Muscle layer of colon (tissue), 2 donors: ENCODE results near the gene ADGRB2.

ENCODE experiments used
- H3K27ac ChIP-seq: one replicate; pipeline ENCODE4 v1.7.0; 2013; ENCODE audit warnings: low read depth, mild to moderate bottlenecking, low read length, moderate library complexity
- H3K27me3 ChIP-seq, 2 donors: one replicate each; pipeline ENCODE4 v1.7.0; 2013; ENCODE audit warnings: low read length in 2 of 2, mild to moderate bottlenecking in 2 of 2; ENCODE audit not compliant: insufficient read depth in 2 of 2, control insufficient read depth in 1 of 2
- H3K36me3 ChIP-seq: one replicate; pipeline ENCODE4 v1.7.0; 2013; ENCODE audit warnings: mild to moderate bottlenecking, low read length; ENCODE audit not compliant: insufficient read depth
- H3K4me1 ChIP-seq: one replicate; pipeline ENCODE4 v1.7.0; 2013; ENCODE audit warnings: mild to moderate bottlenecking, low read length; ENCODE audit not compliant: insufficient read depth
- H3K4me3 ChIP-seq, 2 donors: one replicate each; pipeline ENCODE4 v1.7.0; 2013; ENCODE audit warnings: low read length in 2 of 2, low read depth in 1 of 2, mild to moderate bottlenecking in 1 of 2, moderate library complexity in 1 of 2
- H3K9ac ChIP-seq: one replicate; pipeline ENCODE4 v1.7.0; 2013; ENCODE audit warnings: low read length
- H3K9me3 ChIP-seq: one replicate; pipeline ENCODE4 v1.7.0; 2013; ENCODE audit warnings: mild to moderate bottlenecking, low read length
- donor health status: abdominal sarcoma.
- donor health status: Adenocarcinoma of cecum.

The ADGRB2 gene

DNA sequence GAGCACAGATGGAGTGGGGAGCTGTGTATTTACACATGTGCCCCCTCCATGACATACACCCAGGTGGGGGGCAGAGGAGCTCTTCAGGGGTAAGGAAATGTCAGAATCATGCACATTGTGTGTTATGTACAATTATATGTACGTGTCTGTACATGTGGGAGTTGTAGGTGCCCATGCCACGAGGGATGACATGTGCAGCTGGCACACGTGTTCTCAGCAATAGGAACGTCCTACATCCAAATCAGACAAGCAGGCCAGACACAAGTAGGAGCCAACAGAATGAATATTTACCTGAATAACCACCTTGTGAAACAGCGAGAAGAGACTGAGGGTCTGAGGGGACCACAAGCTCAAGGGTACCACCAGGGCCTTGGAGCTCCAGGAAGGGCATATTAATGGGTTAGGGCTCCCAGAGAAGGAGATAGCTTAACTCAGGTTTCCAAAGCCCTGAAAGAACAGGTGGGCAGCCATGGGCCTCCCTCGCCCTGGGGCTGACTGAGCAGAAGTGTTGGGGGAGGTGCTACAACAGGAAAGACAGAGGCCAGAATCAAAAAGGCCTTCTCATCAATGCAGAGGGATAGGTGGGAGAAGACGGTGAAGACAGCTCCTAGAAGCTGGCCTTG, 63.6 kb downstream of the ADGRB2 start:
- Histone ChIP-seq H3K36me3 (peaks cover 36% of the 10 kb centered on the region), H3K4me1 (peaks cover 72% of the 10 kb centered on the region), H3K9me3 (no peaks in the 10 kb centered on the region), H3K27me3 (no peaks in the 10 kb centered on the region), H3K4me3 (peak overlapping the region in 1 of 2 donors; percentile 25), H3K27ac (peak overlapping the region; percentile 64), H3K9ac (peak overlapping the region; percentile 28)

DNA sequence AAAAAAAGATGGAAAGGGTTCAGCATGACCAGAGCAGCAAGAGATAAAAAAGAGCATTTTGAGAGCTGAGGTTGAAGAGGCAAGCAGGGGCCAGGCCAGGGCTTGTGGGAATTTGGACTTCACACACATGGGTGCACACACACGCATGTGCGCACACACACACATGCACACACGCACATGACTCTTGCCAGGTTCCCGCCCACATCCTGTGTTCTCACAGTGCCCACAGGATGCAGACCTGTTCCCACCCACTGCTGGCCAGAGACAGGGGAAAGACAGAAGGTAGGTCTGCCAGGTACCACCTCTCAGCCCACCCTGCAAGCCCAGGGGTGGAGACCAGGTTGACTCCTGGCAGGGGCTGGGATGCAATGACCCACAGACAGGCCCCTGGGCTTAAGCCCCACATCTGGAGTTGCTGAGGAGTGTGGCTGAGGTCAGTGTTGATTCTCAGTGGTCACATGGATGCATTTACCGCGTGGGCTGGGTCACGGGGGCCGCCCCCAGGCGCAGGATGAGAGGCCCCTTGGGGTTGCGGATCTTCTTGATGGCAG, 64.7 kb downstream of the ADGRB2 start:
- peak overlapping the region; percentile 64 for H3K27ac ChIP-seq

DNA sequence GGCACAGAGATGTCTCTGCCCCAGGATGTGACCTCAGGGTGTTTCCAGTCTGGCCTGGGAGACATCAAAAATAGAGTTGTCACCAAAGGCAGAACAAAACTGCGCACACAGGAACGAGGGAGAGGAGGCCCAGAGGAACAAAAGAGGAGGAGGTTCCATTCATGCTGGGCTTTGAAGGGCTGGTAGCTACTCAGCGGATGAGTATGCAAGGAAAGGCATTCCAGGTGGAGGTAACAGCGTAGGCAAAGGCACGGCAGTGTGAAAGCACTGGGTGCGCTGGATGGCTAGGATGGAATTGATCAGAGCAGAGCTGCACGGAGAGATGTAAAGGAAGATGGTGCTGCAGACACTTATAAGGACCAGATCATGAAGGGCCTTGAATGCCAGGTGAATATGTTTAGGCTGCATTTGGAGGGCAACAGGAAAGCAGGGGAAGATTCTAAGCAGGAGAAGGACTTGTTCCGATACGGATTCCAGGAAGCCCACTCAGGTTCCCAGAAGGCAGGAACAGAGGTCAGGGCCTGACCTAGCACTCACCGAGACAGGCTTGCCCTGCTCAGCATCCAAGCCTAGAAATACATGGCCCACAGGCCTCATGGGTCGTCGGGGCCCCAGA, 66.7 kb downstream of the ADGRB2 start:
- Histone ChIP-seq H3K27ac (no peak overlapping the region), H3K4me1 (peaks cover 53% of the 10 kb centered on the region), H3K9me3 (no peaks in the 10 kb centered on the region), H3K9ac (no peak overlapping the region), H3K36me3 (peaks cover 56% of the 10 kb centered on the region), H3K27me3 (no peaks in the 10 kb centered on the region), H3K4me3 (no peak overlapping the region)

More for the DNA sequence above, 64.7 kb downstream of the ADGRB2 start:
- Histone ChIP-seq H3K9ac (no peak overlapping the region), H3K4me1 (peaks cover 64% of the 10 kb centered on the region), H3K9me3 (no peaks in the 10 kb centered on the region), H3K36me3 (peaks cover 40% of the 10 kb centered on the region), H3K4me3 (no peak overlapping the region), H3K27me3 (no peaks in the 10 kb centered on the region)

DNA sequence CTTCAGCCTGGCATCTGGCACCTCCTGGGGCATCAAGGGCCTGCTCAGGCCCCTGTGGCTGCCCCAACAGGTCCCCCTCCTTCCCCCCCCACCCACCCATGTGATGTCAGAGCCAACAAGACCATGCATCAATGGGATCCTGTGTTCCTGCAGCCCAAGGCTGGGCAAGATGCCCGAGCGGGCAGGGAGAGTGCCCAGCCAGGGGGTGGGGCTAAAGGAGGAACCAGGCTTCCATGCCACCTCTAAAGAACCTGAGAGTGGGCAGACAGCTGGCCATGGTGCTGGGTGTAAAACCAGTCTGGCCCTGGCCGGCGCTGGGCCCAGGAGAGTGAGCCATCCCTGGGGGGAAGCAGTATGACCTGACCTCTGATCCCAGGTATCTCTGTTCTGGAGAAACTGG, 67.9 kb downstream of the ADGRB2 start:
- Histone ChIP-seq H3K4me1 (peaks cover 41% of the 10 kb centered on the region), H3K36me3 (peaks cover 62% of the 10 kb centered on the region), H3K27me3 (no peaks in the 10 kb centered on the region), H3K9ac (no peak overlapping the region), H3K27ac (peak overlapping the region; percentile 48), H3K9me3 (no peaks in the 10 kb centered on the region), H3K4me3 (no peak overlapping the region)

DNA sequence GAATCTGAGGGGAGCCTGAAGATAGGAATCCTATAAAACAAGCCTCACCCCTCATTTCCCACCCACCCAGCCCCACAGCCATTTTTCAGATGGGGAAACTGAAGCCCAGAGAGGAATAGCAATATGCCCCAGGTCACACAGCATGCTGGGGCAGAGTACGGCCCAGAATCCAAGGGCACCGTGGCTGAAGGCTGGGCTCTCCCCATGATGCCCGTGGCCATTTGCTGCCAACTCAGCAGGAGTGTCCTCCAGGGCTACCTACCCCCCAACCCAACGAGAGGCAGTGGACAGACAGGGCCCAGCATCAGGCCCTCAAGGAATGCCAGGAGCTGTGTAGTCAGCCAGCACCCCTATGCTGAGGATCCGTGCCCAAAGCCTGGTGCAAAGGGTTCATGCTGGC, 68.8 kb downstream of the ADGRB2 start:
- no peak overlapping the region for H3K27ac ChIP-seq
- no peak overlapping the region for H3K9ac ChIP-seq
- H3K27me3 ChIP-seq: no peaks in the 10 kb centered on the region
- H3K4me3 ChIP-seq: no peak overlapping the region
- H3K36me3 ChIP-seq: peaks cover 71% of the 10 kb centered on the region
- peaks cover 32% of the 10 kb centered on the region for H3K4me1 ChIP-seq
- no peaks in the 10 kb centered on the region for H3K9me3 ChIP-seq

DNA sequence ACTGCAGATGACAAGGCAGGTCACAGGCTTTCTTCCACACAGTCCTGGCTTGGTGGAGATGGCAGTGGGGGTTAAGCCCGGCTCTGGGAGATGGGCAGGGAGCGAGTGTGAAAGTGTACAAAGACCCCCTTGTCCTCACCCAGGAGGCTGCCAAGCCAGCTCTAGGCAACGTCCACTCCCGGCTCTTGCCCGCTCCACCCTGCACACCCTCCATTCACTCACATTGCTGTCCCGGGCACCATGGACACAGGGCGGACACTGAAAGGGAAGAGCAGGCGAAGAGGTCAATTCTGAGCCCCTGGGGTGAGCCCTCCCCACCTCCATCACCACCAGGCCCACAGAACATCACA, 69.2 kb downstream of the ADGRB2 start:
- Histone ChIP-seq H3K4me3 (no peak overlapping the region), H3K4me1 (peaks cover 28% of the 10 kb centered on the region)

DNA sequence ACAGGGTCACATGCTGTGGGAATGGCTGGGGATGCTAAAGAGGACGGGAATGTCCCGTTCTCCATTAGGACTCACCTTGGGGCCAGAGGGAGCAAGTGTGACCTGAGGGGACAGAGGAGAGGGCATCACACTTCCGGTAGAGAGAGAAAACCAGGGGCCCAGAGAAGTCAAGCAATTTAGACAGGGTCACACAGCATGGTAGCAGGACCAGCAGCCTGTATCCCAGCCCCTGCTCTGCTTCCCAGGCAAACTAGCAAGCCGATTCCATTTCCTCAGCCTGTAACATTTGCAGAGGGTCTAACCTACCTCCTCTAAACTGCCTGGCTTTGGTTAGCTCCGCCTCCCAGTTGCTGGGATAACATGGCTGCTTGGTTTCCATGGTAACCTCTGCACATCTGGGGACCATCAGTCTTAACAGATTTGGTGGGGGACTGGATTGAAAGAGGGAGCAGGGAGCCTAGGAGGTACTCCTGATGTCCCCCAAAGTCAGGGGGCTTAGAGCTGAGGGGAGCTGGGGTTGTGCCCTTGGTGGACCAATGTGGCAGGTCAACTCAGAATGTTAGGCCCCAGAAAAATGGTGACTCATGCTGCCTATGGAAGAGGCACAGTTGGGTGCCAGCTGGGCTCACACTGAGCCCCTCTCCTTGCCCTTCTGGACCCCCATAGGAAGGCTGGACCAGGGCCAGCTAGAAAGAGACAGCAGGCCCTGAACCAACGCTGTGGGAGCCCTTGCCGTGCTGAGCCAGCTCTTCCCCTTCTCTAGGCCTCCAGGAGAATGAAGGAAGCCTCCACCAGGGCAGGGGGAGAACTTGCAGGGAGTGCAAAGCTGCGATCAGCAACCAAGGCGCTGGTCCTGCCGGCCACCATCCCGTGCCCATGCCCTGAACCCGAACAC, 69.8 kb downstream of the ADGRB2 start:
- no peak overlapping the region for H3K27ac ChIP-seq
- peaks cover 71% of the 10 kb centered on the region for H3K36me3 ChIP-seq
- H3K4me1 ChIP-seq: peaks cover 21% of the 10 kb centered on the region
- no peaks in the 10 kb centered on the region for H3K9me3 ChIP-seq
- no peak overlapping the region for H3K9ac ChIP-seq
- H3K27me3 ChIP-seq: no peaks in the 10 kb centered on the region
- H3K4me3 ChIP-seq: no peak overlapping the region

More for the DNA sequence above, 69.2 kb downstream of the ADGRB2 start:
- H3K36me3 ChIP-seq: peaks cover 74% of the 10 kb centered on the region
- H3K9me3 ChIP-seq: no peaks in the 10 kb centered on the region
- H3K27ac ChIP-seq: no peak overlapping the region
- H3K27me3 ChIP-seq: no peaks in the 10 kb centered on the region
- no peak overlapping the region for H3K9ac ChIP-seq

DNA sequence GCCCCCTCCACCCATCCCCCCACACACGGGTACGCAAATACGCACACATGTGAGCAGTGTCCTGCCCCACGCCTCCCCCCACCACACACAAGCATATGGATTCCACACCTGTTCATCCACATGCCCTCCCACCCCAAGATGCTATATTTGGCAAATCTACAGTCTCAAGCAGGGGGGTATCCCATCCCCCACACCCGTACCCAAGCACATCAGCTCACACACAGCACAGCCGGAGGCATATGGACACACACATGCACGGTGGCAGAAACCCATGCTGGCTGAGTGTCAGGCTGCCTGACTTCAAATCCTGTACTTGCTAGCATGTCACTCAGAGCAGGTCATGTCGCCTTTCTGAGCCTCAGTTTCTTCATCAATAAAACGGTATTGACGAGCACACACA, 70.9 kb downstream of the ADGRB2 start:
- Histone ChIP-seq H3K27me3 (no peaks in the 10 kb centered on the region), H3K4me3 (no peak overlapping the region), H3K4me1 (peaks cover 25% of the 10 kb centered on the region), H3K9me3 (no peaks in the 10 kb centered on the region), H3K9ac (no peak overlapping the region), H3K36me3 (peaks cover 65% of the 10 kb centered on the region), H3K27ac (no peak overlapping the region)

DNA sequence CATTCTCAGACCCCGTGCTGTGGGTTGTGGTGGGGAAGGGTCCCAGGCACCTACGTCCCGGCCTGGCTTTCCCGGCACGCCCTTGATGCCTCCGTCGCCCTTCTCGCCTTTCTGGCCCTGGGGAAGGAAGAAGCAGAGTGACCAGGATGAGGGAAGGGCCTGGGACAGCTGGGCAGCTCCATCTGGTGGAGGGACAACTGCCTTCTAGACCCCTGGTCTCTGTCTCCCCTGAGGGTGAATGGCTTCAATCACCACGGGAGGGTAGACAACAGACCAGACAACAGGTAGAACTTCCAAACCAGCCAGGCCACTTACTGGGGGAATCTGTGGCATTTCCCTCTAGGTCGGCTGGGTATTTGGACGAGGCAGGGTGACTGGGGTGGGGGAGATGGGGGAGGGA, 72.2 kb downstream of the ADGRB2 start:
- H3K4me3 ChIP-seq: no peak overlapping the region
- no peaks in the 10 kb centered on the region for H3K9me3 ChIP-seq
- peaks cover 32% of the 10 kb centered on the region for H3K4me1 ChIP-seq
- H3K27me3 ChIP-seq: no peaks in the 10 kb centered on the region
- H3K9ac ChIP-seq: no peak overlapping the region
- H3K36me3 ChIP-seq: peaks cover 52% of the 10 kb centered on the region
- no peak overlapping the region for H3K27ac ChIP-seq

DNA sequence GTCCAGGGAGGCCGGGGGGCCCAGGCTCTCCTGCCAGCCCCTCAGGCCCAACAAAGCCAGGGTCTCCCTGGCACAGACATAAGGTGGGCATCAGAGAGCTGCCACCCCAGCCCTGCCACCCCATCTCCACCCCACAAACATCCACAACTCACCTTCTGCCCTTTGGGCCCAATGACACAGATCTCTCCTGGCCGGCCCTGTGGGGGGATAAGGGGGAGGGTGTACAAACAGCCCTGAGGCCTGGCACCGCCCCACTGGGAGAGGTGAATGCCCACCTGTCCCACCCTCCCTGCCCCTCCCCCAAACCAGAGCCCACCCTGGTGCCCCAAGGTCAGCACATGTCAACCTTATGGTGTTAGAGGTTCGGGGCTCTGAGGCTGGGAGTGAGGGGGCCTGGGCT, 72.7 kb downstream of the ADGRB2 start:
- Histone ChIP-seq H3K4me1 (peaks cover 33% of the 10 kb centered on the region), H3K27ac (no peak overlapping the region), H3K9me3 (no peaks in the 10 kb centered on the region), H3K9ac (no peak overlapping the region), H3K36me3 (peaks cover 49% of the 10 kb centered on the region), H3K4me3 (no peak overlapping the region), H3K27me3 (no peaks in the 10 kb centered on the region)

DNA sequence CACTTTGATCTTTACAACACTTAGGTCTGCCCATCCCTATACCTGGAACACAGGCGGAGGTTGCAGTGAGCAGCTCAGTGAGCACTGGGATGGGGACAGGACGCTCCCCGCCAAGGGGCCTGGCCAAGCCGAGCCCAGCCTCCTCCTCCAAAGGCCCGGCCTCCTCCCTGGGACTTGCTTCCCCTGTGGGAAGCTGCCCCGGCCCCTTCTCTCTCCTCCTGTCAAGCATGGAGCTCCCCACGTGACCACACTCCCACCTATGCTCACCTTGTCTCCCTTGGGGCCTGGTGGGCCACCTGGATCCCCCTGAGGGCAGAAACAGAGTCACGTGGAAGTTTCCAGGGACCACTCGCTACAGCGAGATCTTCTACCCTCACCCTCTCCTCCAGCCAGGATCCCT, 73.2 kb downstream of the ADGRB2 start:
- H3K4me1 ChIP-seq: peaks cover 33% of the 10 kb centered on the region
- H3K9me3 ChIP-seq: no peaks in the 10 kb centered on the region
- peaks cover 53% of the 10 kb centered on the region for H3K36me3 ChIP-seq

More for the DNA sequence above, 73.2 kb downstream of the ADGRB2 start:
- H3K27me3 ChIP-seq: no peaks in the 10 kb centered on the region
- H3K9ac ChIP-seq: no peak overlapping the region
- no peak overlapping the region for H3K4me3 ChIP-seq
- no peak overlapping the region for H3K27ac ChIP-seq
